ENCODE data around the gene CNOT6. TPM values are rescaled to one million over a fixed set of nuclear protein-coding genes. Genes with fewer than 3 reads are reported as not detected.
"Not testable (repeated sequence)": the region's sequence is repeated elsewhere in the genome, so short reads cannot be mapped to it uniquely, and the experiment has no call there.

The CNOT6 gene
- polyA plus RNA-seq, 1 of the 3 experiments (the other 2 are of a cell fraction), result 17.1 TPM

DNA sequence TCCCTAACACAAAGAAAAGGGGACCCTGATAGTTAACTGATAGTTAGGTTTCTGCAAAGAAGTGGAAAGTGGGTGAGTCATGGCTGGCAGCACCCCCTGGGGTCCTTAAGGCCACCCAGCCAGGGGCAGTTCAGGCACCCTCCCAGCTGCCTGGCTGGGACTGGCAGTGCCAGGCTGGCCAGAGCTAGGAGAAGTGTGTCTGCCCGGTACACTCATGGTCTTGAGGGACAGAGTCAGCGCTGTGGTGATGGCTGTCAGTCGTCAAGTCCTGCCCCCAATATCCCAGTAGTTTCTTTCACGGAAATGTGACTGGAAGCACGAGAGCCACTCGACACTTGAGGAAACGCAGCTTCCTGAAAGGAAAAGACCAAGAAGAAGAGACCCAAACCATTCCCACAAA is 22.3 kb upstream of the CNOT6 start:
- POLR2A ChIA-PET, result no interaction called here
- H3K9me2 ChIP-seq, result no peaks in the 10 kb centered on the region

DNA sequence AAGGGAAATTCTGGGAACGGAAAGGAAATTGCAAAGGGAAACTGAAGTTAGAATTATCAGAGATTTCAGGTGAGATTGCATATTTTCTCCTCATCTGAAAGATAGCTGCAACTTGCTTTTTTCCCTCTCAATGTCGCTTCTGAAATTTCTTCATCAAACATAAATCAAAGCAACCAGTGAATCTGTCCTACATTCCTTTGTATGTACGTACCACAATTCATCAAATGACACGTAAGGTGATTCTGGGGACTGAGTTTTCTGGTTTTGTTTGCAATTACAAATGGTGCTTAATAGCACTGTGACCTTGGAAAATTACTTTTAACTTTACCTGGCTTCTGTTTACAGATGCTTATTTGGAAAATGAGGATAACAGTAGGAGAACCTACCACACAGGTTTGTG is 21.9 kb upstream of the CNOT6 start:
- H3K4me3 ChIP-seq (ENCODE audit: low read depth in 2 of 2, low read length in 1 of 2), result no peak overlapping the region
- no peak overlapping the region for H2AFZ ChIP-seq (ENCODE audit: low read depth)
- H4K20me1 ChIP-seq (ENCODE audit: insufficient read depth), result no peaks in the 10 kb centered on the region
- POLR2A ChIA-PET, result no interaction called here
- H3K79me2 ChIP-seq (ENCODE audit: insufficient read depth), result no peaks in the 10 kb centered on the region
- no peak overlapping the region for H3K27ac ChIP-seq (ENCODE audit: low read depth in 2 of 2, low read length in 1 of 2)
- H3K4me2 ChIP-seq, result no peak overlapping the region
- TF ChIP-seq RCOR1 (IDR thresholded peaks at IDR 0.05; ENCODE audit: low read length), result no peak
- no peak for TF ChIP-seq FOXM1 (IDR thresholded peaks at IDR 0.05; ENCODE audit: low read depth)
- TF ChIP-seq MXI1 (IDR thresholded peaks at IDR 0.05; ENCODE audit: low read depth, low read length), result no peak
- TF ChIP-seq, protein P1, sequence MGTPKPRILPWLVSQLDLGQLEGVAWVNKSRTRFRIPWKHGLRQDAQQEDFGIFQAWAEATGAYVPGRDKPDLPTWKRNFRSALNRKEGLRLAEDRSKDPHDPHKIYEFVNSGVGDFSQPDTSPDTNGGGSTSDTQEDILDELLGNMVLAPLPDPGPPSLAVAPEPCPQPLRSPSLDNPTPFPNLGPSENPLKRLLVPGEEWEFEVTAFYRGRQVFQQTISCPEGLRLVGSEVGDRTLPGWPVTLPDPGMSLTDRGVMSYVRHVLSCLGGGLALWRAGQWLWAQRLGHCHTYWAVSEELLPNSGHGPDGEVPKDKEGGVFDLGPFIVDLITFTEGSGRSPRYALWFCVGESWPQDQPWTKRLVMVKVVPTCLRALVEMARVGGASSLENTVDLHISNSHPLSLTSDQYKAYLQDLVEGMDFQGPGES (IDR thresholded peaks at IDR 0.05; ENCODE audit: low read depth, low read length), result no peak
- no peak for TF ChIP-seq NRF1 (IDR thresholded peaks at IDR 0.05; ENCODE audit: low read depth, low read length)
- TF ChIP-seq, protein P2, sequence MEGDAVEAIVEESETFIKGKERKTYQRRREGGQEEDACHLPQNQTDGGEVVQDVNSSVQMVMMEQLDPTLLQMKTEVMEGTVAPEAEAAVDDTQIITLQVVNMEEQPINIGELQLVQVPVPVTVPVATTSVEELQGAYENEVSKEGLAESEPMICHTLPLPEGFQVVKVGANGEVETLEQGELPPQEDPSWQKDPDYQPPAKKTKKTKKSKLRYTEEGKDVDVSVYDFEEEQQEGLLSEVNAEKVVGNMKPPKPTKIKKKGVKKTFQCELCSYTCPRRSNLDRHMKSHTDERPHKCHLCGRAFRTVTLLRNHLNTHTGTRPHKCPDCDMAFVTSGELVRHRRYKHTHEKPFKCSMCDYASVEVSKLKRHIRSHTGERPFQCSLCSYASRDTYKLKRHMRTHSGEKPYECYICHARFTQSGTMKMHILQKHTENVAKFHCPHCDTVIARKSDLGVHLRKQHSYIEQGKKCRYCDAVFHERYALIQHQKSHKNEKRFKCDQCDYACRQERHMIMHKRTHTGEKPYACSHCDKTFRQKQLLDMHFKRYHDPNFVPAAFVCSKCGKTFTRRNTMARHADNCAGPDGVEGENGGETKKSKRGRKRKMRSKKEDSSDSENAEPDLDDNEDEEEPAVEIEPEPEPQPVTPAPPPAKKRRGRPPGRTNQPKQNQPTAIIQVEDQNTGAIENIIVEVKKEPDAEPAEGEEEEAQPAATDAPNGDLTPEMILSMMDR (IDR thresholded peaks at IDR 0.05), result no peak
- no peak for TF ChIP-seq ELF1 (IDR thresholded peaks at IDR 0.05)
- no peak for TF ChIP-seq EP300 (IDR thresholded peaks at IDR 0.05; ENCODE audit: borderline replicate concordance in 1 of 2, low read depth in 1 of 2, low read length in 1 of 2)
- TF ChIP-seq, protein P3, sequence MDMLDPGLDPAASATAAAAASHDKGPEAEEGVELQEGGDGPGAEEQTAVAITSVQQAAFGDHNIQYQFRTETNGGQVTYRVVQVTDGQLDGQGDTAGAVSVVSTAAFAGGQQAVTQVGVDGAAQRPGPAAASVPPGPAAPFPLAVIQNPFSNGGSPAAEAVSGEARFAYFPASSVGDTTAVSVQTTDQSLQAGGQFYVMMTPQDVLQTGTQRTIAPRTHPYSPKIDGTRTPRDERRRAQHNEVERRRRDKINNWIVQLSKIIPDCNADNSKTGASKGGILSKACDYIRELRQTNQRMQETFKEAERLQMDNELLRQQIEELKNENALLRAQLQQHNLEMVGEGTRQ (IDR thresholded peaks at IDR 0.05; ENCODE audit: borderline replicate concordance, low read depth, low read length), result no peak
- TF ChIP-seq TAF1 (IDR thresholded peaks at IDR 0.05; ENCODE audit: borderline replicate concordance, low read depth, low read length), result no peak
- TF ChIP-seq TEAD4 (IDR thresholded peaks at IDR 0.05; ENCODE audit: borderline replicate concordance, insufficient read depth), result no peak
- H3K9ac ChIP-seq, result no peak overlapping the region
- H3K9me3 ChIP-seq, result no peaks in the 10 kb centered on the region
- H3K36me3 ChIP-seq (replicated peaks in 1 of 2; ENCODE audit: control insufficient read depth in 1 of 2, insufficient read depth in 2 of 2, low read length in 1 of 2), result no peaks in the 10 kb centered on the region
- H3K4me1 ChIP-seq (ENCODE audit: control insufficient read depth in 1 of 2, insufficient read depth in 2 of 2, low read depth in 1 of 2, low read length in 1 of 2), result no peaks in the 10 kb centered on the region; a peak in 1 of 4 replicates
- H3K27me3 ChIP-seq (ENCODE audit: insufficient read depth), result no peaks in the 10 kb centered on the region
- H3F3A ChIP-seq (replicated peaks; ENCODE audit: insufficient read depth), result no peaks in the 10 kb centered on the region
- 76% methylated on average over 4 of the region's 4 CpGs for WGBS (ENCODE audit: low lambda C conversion rate)
- DNase-seq, result no peak
- H3K9me2 ChIP-seq, result no peaks in the 10 kb centered on the region
- CTCF ChIA-PET, result interaction anchor here (0.9 to 5.9 kb wide), 14 partner anchors 10 to 346 kb away, joined by 3 to 71 read pairs (median 8); partner anchors contain the start of gene MAPK9

More for the DNA sequence above, 22.3 kb upstream of the CNOT6 start:
- no peaks in the 10 kb centered on the region for H3K9me3 ChIP-seq
- H3K36me3 ChIP-seq (replicated peaks in 1 of 2; ENCODE audit: control insufficient read depth in 1 of 2, insufficient read depth in 2 of 2, low read length in 1 of 2), result no peaks in the 10 kb centered on the region
- H4K20me1 ChIP-seq (ENCODE audit: insufficient read depth), result no peaks in the 10 kb centered on the region
- TF ChIP-seq MXI1 (IDR thresholded peaks at IDR 0.05; ENCODE audit: low read depth, low read length), result no peak
- TF ChIP-seq SIN3A (IDR thresholded peaks at IDR 0.05; ENCODE audit: borderline replicate concordance, low read depth, low read length), result no peak
- no peak for TF ChIP-seq EP300 (IDR thresholded peaks at IDR 0.05; ENCODE audit: borderline replicate concordance in 1 of 2, low read depth in 1 of 2, low read length in 1 of 2)
- no peak for TF ChIP-seq FOXM1 (IDR thresholded peaks at IDR 0.05; ENCODE audit: low read depth)
- no peak for TF ChIP-seq POLR2AphosphoS5 (IDR thresholded peaks at IDR 0.05; ENCODE audit: low read depth, low read length)
- TF ChIP-seq TCF12 (IDR thresholded peaks at IDR 0.05), result no peak
- TF ChIP-seq ELF1 (IDR thresholded peaks at IDR 0.05), result no peak
- TF ChIP-seq, protein P4, sequence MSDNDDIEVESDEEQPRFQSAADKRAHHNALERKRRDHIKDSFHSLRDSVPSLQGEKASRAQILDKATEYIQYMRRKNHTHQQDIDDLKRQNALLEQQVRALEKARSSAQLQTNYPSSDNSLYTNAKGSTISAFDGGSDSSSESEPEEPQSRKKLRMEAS (IDR thresholded peaks at IDR 0.05; ENCODE audit: low read depth), result no peak
- TF ChIP-seq, protein P1 (IDR thresholded peaks at IDR 0.05; ENCODE audit: low read depth, low read length), result no peak
- no peak for TF ChIP-seq RAD21 (IDR thresholded peaks at IDR 0.05; ENCODE audit: low read length)
- no peak for TF ChIP-seq GATA2 (CRISPR knock-in tag; IDR thresholded peaks at IDR 0.05)
- no peak overlapping the region for H3K9ac ChIP-seq
- no peak overlapping the region for H2AFZ ChIP-seq (ENCODE audit: low read depth)
- H3K79me2 ChIP-seq (ENCODE audit: insufficient read depth), result no peaks in the 10 kb centered on the region
- no peak overlapping the region for H3K4me2 ChIP-seq
- no peak for DNase-seq
- H3K27me3 ChIP-seq (ENCODE audit: insufficient read depth), result no peaks in the 10 kb centered on the region
- H3F3A ChIP-seq (replicated peaks; ENCODE audit: insufficient read depth), result no peaks in the 10 kb centered on the region
- no peak overlapping the region for H3K27ac ChIP-seq (ENCODE audit: low read depth in 2 of 2, low read length in 1 of 2)
- 56% methylated on average over 7 of the region's 7 CpGs for WGBS (ENCODE audit: low lambda C conversion rate)
- CTCF ChIA-PET, result interaction anchor here (0.8 to 6.1 kb wide), 31 partner anchors 9 to 345 kb away, joined by 3 to 71 read pairs (median 5); partner anchors contain the start of gene MAPK9
- H3K4me1 ChIP-seq (ENCODE audit: control insufficient read depth in 1 of 2, insufficient read depth in 2 of 2, low read depth in 1 of 2, low read length in 1 of 2), result no peaks in the 10 kb centered on the region; a peak in 1 of 4 replicates
- H3K4me3 ChIP-seq (ENCODE audit: low read depth in 2 of 2, low read length in 1 of 2), result no peak overlapping the region

DNA sequence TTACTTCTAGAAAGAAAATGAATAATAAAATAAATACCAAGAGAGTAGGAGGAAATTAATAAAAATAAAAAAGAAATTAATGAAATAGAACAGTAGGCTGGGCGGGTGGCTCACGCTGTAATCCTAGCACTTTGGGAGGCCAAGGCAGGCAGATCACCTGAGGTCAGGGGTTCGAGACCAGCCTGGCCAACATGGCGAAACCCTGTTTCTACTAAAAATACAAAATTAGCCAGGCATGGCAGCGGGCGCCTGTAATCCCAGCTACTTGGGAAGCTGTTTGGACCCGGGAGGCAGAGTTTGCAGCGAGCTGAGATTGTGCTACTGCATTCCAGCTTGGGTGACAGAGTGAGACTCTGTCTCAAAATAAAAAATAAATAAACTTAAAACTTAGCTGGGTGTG is 20.8 kb upstream of the CNOT6 start:
- H3F3A ChIP-seq (replicated peaks; ENCODE audit: insufficient read depth); H3K9ac ChIP-seq; H3K4me1 ChIP-seq (ENCODE audit: control insufficient read depth in 1 of 2, insufficient read depth in 2 of 2, low read depth in 1 of 2, low read length in 1 of 2); H3K27ac ChIP-seq (ENCODE audit: low read depth in 2 of 2, low read length in 1 of 2); H3K4me3 ChIP-seq (ENCODE audit: low read depth in 2 of 2, low read length in 1 of 2); H3K9me3 ChIP-seq; H3K79me2 ChIP-seq (ENCODE audit: insufficient read depth); H3K9me2 ChIP-seq; H3K27me3 ChIP-seq (ENCODE audit: insufficient read depth); H3K36me3 ChIP-seq (replicated peaks in 1 of 2; ENCODE audit: control insufficient read depth in 1 of 2, insufficient read depth in 2 of 2, low read length in 1 of 2); H2AFZ ChIP-seq (ENCODE audit: low read depth); POLR2A ChIA-PET; DNase-seq; H4K20me1 ChIP-seq (ENCODE audit: insufficient read depth); H3K4me2 ChIP-seq: not testable (repeated sequence)
- CTCF ChIA-PET, result interaction anchor here (0.8 to 5.9 kb wide), 9 partner anchors 9 to 347 kb away, joined by 3 to 71 read pairs (median 8); partner anchors contain the start of gene MAPK9
- 78% methylated on average over 8 of the region's 8 CpGs for WGBS (ENCODE audit: low lambda C conversion rate)
